ENCODE data around the gene RFX8.

DNA sequence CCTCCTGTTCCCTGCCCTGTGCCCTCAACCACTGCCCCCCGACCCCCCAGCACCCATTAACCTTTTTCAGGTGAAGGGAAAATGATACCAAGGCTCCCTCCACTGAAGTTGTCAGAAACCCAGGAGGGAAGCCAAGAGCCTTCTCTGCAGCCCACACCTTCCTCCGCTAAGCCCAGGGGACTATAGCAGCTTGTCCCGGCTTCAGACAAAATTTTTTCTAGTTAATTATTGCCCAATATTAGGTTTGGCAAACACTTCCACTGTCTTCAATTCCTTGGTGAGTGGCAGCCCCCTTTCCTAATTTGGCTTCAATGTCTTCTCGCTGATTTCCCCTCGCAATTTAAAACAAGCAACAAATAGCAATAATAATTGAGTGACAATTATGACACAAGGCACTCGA is 23.9 kb downstream of the RFX8 start:
- TF ChIP-seq, protein P1, sequence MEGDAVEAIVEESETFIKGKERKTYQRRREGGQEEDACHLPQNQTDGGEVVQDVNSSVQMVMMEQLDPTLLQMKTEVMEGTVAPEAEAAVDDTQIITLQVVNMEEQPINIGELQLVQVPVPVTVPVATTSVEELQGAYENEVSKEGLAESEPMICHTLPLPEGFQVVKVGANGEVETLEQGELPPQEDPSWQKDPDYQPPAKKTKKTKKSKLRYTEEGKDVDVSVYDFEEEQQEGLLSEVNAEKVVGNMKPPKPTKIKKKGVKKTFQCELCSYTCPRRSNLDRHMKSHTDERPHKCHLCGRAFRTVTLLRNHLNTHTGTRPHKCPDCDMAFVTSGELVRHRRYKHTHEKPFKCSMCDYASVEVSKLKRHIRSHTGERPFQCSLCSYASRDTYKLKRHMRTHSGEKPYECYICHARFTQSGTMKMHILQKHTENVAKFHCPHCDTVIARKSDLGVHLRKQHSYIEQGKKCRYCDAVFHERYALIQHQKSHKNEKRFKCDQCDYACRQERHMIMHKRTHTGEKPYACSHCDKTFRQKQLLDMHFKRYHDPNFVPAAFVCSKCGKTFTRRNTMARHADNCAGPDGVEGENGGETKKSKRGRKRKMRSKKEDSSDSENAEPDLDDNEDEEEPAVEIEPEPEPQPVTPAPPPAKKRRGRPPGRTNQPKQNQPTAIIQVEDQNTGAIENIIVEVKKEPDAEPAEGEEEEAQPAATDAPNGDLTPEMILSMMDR (IDR thresholded peaks at IDR 0.05), result no peak
- no peak for TF ChIP-seq POLR2A (IDR thresholded peaks at IDR 0.05)

All from lower leg skin (tissue), 3 donors.